Panc1 (cell line): ENCODE data around the gene PDE11A. TPM values are rescaled to one million over a fixed set of nuclear protein-coding genes. Genes with fewer than 3 reads are reported as not detected.

ENCODE experiments used
- ATAC-seq: fragments of 200-7000 bp; cut with Tn5 transposase; 2 replicates; pipeline ENCODE4 v1.9.1; 2020; ENCODE audit warnings: mild to moderate bottlenecking, moderate library complexity
- BruUV-seq: library from RNA; stranded (reverse); fragments of 400-500 nt; replicated peaks from 2 replicates; lab custom pipeline; 2021; lab: Mats Ljungman, UMichigan
- CTCF ChIA-PET: fragments of 300-600 bp; sonication (Branson Sonifier 250); formaldehyde crosslinking; loops from one replicate; lab custom pipeline; 2022; ENCODE audit warnings: antibody characterized with exemption; lab: Charles Lee
- POLR2A ChIA-PET: fragments of 300-600 bp; sonication (Branson Sonifier 250); formaldehyde crosslinking; loops from one replicate; lab custom pipeline; 2022; ENCODE audit warnings: antibody characterized with exemption; lab: Charles Lee
- DNase-seq: peaks from one replicate; pipeline ENCODE4 v3.0.0-alpha.2; 2010; ENCODE audit warnings: low read depth, low spot score
- H3K27ac ChIP-seq: 2 replicates; pipeline ENCODE4 v1.5.1; 2011; ENCODE audit warnings: mild to moderate bottlenecking, low read length, inconsistent platforms
- H3K27me3 ChIP-seq: fragments of 200-500 bp; sonication (Bioruptor generic); 2 replicates; pipeline ENCODE4 v1.6.0; 2014; ENCODE audit warnings: low read length, inconsistent platforms; ENCODE audit not compliant: control insufficient read depth, insufficient read depth
- H3K36me3 ChIP-seq: fragments of 200-500 bp; sonication (Bioruptor generic); 2 replicates; pipeline ENCODE4 v1.5.1; 2014; ENCODE audit warnings: inconsistent platforms, mild to moderate bottlenecking, low read length, moderate library complexity; ENCODE audit not compliant: control insufficient read depth, insufficient read depth
- H3K4me1 ChIP-seq: 2 replicates; pipeline ENCODE4 v1.5.1; 2011; ENCODE audit warnings: inconsistent platforms, mild to moderate bottlenecking, low read length, moderate library complexity; ENCODE audit not compliant: control insufficient read depth, insufficient read depth
- H3K4me3 ChIP-seq, 2 experiments: 2 replicates each; pipeline ENCODE4 v1.5.1; 2011 to 2012; ENCODE audit warnings: low read depth in 2 of 2, low read length in 2 of 2, mild to moderate bottlenecking in 2 of 2, inconsistent platforms in 1 of 2, moderate library complexity in 1 of 2
- H3K9me3 ChIP-seq: fragments of 200-500 bp; sonication (Bioruptor generic); 2 replicates; pipeline ENCODE4 v1.5.1; 2014; ENCODE audit warnings: low read depth, mild to moderate bottlenecking, inconsistent platforms, low read length, moderate library complexity; ENCODE audit not compliant: control insufficient read depth, insufficient read depth
- CTCF ChIP-seq: fragments of 450-650 bp; IDR thresholded peaks from 2 replicates; pipeline ENCODE4 v1.5.1; 2017; ENCODE audit warnings: mild to moderate bottlenecking
- POLR2AphosphoS5 ChIP-seq: IDR thresholded peaks from 2 replicates; pipeline ENCODE4 v1.6.1; 2012; ENCODE audit warnings: mild to moderate bottlenecking, low read depth, low read length, moderate library complexity
- REST ChIP-seq, 2 experiments: IDR thresholded peaks; 2 replicates each; pipeline ENCODE4 v1.6.1; 2011 to 2012; ENCODE audit warnings: low read depth in 2 of 2, control low read depth in 1 of 2, low read length in 1 of 2, mild to moderate bottlenecking in 1 of 2, moderate library complexity in 1 of 2; ENCODE audit not compliant: insufficient read depth in 1 of 2
- SIN3A ChIP-seq: IDR thresholded peaks from 2 replicates; pipeline ENCODE4 v1.6.1; 2012; ENCODE audit warnings: low read depth, mild to moderate bottlenecking, low read length, moderate library complexity, borderline replicate concordance; ENCODE audit not compliant: insufficient read depth
- TCF7L2 ChIP-seq: IDR thresholded peaks from 2 replicates; pipeline ENCODE4 v1.6.1; 2011; ENCODE audit warnings: mild to moderate bottlenecking, low read depth, low read length, inconsistent platforms
- in situ Hi-C: cut with HindIII; loops from 2 replicates; pipeline ENCODE4 v1.10.0; 2016; ENCODE audit warnings: low sequenced_read_pairs, low pct_unique_long_range_greater_than_20kb
- intact Hi-C: fragments of 100-400 bp; cut with micrococcal nuclease; formaldehyde crosslinking; loops from one replicate; pipeline ENCODE4 v1.10.0; 2022; ENCODE audit not compliant: unreplicated experiment
- total RNA-seq: library from RNA; stranded (reverse); gene quantifications from one replicate; pipeline ENCODE4 v1.2.1, GENCODE V29; 2021; ENCODE audit not compliant: unreplicated experiment

PDE11A gene
- total RNA-seq, 1 experiment from 2014 or later = not detected

GRCh38 chr2:177784745-177785067 is 287.9 kb downstream of the PDE11A start:
- no peaks in the 10 kb centered on the region for H3K36me3 ChIP-seq
- no peaks in the 10 kb centered on the region for H3K9me3 ChIP-seq
- no peak for ATAC-seq
- DNase-seq = no peak
- intact Hi-C loops = no loop called here
- H3K27me3 ChIP-seq = no peaks in the 10 kb centered on the region
- CTCF ChIA-PET = no interaction called here
- POLR2A ChIA-PET = no interaction called here
- H3K27ac ChIP-seq = no peak overlapping the region
- TF ChIP-seq CTCF = no peak
- no peak for TF ChIP-seq REST (IDR thresholded peaks at IDR 0.05; ENCODE audit: insufficient read depth in 1 of 2, low read depth in 2 of 2, low read length in 1 of 2)
- no peak for TF ChIP-seq SIN3A
- no peak for TF ChIP-seq POLR2AphosphoS5
- no peak for TF ChIP-seq TCF7L2
- BruUV-seq = no TSS peak
- in situ Hi-C loops = no loop called here
- H3K4me1 ChIP-seq = no peaks in the 10 kb centered on the region
- H3K4me3 ChIP-seq = no peak overlapping the region

DNA sequence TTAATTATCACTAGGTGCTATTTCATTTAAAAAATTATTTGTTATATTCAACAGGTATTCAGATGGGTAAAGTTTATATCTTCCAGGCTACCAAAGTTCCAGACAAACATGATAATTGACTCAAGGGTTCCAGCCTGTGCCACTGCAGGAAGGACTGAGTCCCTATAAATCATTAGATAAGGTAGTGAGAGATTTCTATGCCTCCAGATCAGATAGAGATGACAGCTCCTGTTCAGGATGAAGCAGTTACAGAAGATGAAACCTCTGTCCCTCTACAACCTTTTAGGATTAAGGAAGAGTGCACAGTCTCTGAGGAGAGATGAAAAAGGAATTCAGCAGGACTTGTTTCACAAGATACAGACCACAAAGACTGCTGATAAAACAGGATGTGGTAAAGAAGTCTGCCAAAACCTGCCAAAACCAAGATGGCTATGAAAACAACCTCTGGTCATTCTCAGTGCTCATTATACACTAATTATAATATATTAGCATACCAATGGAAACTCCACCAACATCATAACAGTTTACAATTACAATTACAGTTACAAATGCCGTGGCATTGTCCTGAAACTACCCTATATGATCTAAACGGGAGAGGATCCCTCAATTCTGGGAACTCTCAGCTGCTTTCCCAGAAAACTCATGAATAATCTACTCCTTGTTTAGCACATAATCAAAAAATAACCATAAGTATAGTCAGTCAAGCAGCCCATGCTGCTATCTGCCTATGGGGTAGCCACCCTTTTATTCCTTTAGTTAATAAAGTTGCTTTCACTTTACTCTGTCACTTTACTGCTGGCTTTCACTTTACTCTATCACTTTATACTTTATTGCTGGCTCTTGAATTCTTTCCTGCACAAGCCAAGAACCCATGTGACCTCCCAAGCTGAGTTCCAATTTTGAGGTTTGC is 288.5 kb downstream of the PDE11A start:
- Histone ChIP-seq H3K9me3 (no peaks in the 10 kb centered on the region), H3K27me3 (no peaks in the 10 kb centered on the region), H3K4me1 (no peaks in the 10 kb centered on the region), H3K4me3 (no peak overlapping the region), H3K27ac (no peak overlapping the region), H3K36me3 (no peaks in the 10 kb centered on the region)
- intact Hi-C loops = no loop called here
- in situ Hi-C loops = no loop called here
- ChIA-PET CTCF (no interaction called here), POLR2A (no interaction called here)
- BruUV-seq = no TSS peak
- TF ChIP-seq REST (IDR thresholded peaks at IDR 0.05; ENCODE audit: insufficient read depth in 1 of 2, low read depth in 2 of 2, low read length in 1 of 2) (no peak), SIN3A (no peak), CTCF (no peak), POLR2AphosphoS5 (no peak), TCF7L2 (no peak)
- DNase-seq (no peak), ATAC-seq (no peak)
